SU-DHL-6 (cell line): ENCODE results near the gene LIM2.

Source experiments
- H2AFZ ChIP-seq: fragments of 200-600 bp; sonication (generic); 2 replicates; pipeline ENCODE4 v1.6.1; 2014; ENCODE audit warnings: low read depth, mild to moderate bottlenecking, moderate library complexity, mixed read lengths, antibody characterized with exemption, low read length; ENCODE audit not compliant: severe bottlenecking
- H3F3A ChIP-seq: fragments of 200-600 bp; shearing (Covaris generic); 2 replicates; pipeline ENCODE4 v1.6.0; 2016; ENCODE audit warnings: antibody characterized with exemption, mild to moderate bottlenecking; ENCODE audit not compliant: insufficient read depth
- H3K27ac ChIP-seq: fragments of 200-600 bp; sonication (generic); 2 replicates; pipeline ENCODE4 v1.5.1; 2016; ENCODE audit warnings: low read depth, mild to moderate bottlenecking, low read length, moderate library complexity, mixed read lengths
- H3K27me3 ChIP-seq: fragments of 200-600 bp; sonication (generic), shearing (Covaris generic); 2 replicates; pipeline ENCODE4 v1.6.0; 2014; ENCODE audit warnings: mild to moderate bottlenecking, low read length
- H3K36me3 ChIP-seq: fragments of 200-600 bp; sonication (generic); 2 replicates; pipeline ENCODE4 v1.6.1; 2014; ENCODE audit warnings: mild to moderate bottlenecking, low read length, mixed read lengths
- H3K4me2 ChIP-seq: fragments of 300-600, 200-600 bp; shearing (Covaris generic), sonication (generic); 2 replicates; pipeline ENCODE4 v1.6.0; 2014; ENCODE audit warnings: low read length, low read depth, mild to moderate bottlenecking; ENCODE audit not compliant: poor library complexity, severe bottlenecking
- H3K4me3 ChIP-seq: fragments of 200-600 bp; sonication (generic); 2 replicates; pipeline ENCODE4 v1.5.1; 2014; ENCODE audit warnings: antibody characterized with exemption, low read length, mild to moderate bottlenecking, mixed read lengths; ENCODE audit not compliant: insufficient read depth, poor library complexity, severe bottlenecking
- H3K79me2 ChIP-seq: fragments of 200-600 bp; sonication (generic); 2 replicates; pipeline ENCODE4 v1.6.1; 2014; ENCODE audit warnings: mild to moderate bottlenecking, low read length, moderate library complexity; ENCODE audit not compliant: insufficient read depth
- H3K9ac ChIP-seq: fragments of 200-600 bp; sonication (generic); 2 replicates; pipeline ENCODE4 v1.7.0; 2014; ENCODE audit warnings: mild to moderate bottlenecking, low read length
- H3K9me2 ChIP-seq: fragments of 200-600 bp; sonication (generic); replicated peaks from 2 replicates; pipeline ENCODE4 v1.6.1; 2014; ENCODE audit warnings: low read length; ENCODE audit not compliant: insufficient read depth
- H3K9me3 ChIP-seq: fragments of 200-600 bp; sonication (generic); 2 replicates; pipeline ENCODE4 v1.6.1; 2014; ENCODE audit warnings: low read length, mixed read lengths; ENCODE audit not compliant: insufficient read depth
- H4K20me1 ChIP-seq: fragments of 200-600 bp; sonication (generic); 2 replicates; pipeline ENCODE4 v1.6.1; 2014; ENCODE audit warnings: low read depth, mild to moderate bottlenecking, antibody characterized with exemption, low read length, moderate library complexity, mixed read lengths
- CTCF ChIP-seq: fragments of 200-600 bp; sonication (generic); IDR thresholded peaks from one replicate; pipeline ENCODE4 v1.5.1; 2017; ENCODE audit warnings: antibody characterized with exemption, mild to moderate bottlenecking, low read length, moderate library complexity; ENCODE audit not compliant: insufficient read depth, poor library complexity, severe bottlenecking
- EZH2phosphoT487 ChIP-seq: fragments of 200-600 bp; sonication (generic), shearing (Covaris generic); conservative IDR thresholded peaks from 2 replicates; pipeline ENCODE4 v1.6.1; 2018; ENCODE audit warnings: mild to moderate bottlenecking, antibody characterized with exemption, low read length, moderate library complexity, mixed read lengths

Gene LIM2

DNA sequence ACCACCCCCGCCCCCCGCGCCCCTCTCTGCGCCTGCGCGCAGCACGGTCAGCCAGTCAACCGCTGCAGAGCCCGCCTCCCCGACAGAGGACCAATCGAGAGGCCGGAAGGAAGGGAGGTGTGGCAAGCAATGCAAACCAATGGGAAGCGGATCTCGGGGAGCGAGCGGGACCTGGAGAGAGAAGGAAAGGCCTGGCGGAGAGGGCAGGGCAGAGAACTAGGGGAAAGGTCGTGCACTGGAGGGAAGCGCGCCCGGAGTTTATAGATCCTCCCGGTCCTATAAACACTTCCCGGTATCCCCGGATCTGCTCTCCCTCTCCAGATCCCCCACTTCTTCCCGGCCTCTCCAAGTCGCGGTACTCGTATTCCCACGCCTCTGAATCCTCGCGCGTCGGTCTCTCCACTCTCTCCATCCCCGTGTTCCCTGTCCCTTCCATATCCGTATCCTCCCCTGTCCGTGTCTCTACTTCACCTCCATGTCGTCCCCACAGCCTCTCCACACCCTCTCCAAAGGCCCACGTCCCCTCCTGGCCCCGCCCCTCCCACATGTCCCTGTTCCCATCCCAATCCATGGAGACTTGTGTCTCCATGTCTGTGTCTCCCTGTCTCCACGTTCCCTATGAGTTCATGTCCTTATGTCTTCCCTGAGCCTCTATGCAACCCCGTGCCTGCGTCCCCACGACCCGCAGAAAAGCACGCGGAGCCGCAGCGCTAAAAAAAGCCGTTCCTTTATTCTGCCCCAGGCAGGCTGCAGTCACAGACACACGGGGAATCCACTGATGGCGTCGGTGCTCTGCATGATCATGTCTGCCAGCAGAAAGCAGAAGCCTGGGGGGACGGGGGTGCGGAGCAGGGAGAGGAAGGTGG is 21.2 kb downstream of the LIM2 start:
- Histone ChIP-seq H3K79me2 (peaks cover 19% of the 10 kb centered on the region; the same call in 1 of the 2 replicates), H3K4me3 (peak overlapping the region; percentile 76), H4K20me1 (no peaks in the 10 kb centered on the region), H3K27ac (peak overlapping the region; percentile 79), H3F3A (peaks cover 4% of the 10 kb centered on the region; the same call in 1 of the 2 replicates), H3K36me3 (no peaks in the 10 kb centered on the region), H2AFZ (peak overlapping the region; percentile 57), H3K4me2 (peak overlapping the region; percentile 95), H3K27me3 (no peaks in the 10 kb centered on the region), H3K9me2 (no peaks in the 10 kb centered on the region), H3K9ac (peak overlapping the region; percentile 97), H3K9me3 (no peaks in the 10 kb centered on the region)
- TF ChIP-seq CTCF = no peak
- no peak for TF ChIP-seq EZH2phosphoT487

DNA sequence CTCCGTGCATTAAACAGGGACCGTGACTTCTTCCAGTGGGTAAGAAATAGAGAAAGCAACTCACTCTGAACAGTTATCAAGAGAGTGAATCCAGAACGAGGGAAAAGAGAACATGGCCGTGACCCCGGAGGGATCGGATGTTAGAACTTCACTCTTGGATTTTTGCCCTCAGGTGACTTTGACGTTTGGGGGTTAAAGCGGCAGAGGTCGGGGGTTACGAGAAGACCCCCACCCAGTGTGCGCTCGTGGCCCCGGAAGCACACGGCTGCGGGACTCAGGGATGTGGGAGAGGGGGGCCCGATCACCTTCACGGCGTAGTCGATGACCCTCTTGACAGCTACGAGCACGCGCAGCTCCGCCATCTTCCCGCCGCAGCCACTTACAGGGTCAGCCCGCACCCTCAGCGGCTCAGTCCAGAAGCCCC is 21.8 kb downstream of the LIM2 start, which contains the start of gene ETFB:
Gene ETFB, minus strand, starts transcription at position 424 of the 424 bp plus-strand sequence. Its CDS starts 62 bp downstream, at position 362.
- Histone ChIP-seq H3K79me2 (peaks cover 19% of the 10 kb centered on the region; the same call in 1 of the 2 replicates), H3K36me3 (no peaks in the 10 kb centered on the region), H3K9me3 (no peaks in the 10 kb centered on the region), H2AFZ (peak within 1 kb of the TSS; percentile 93), H3K4me3 (peak within 1 kb of the TSS; percentile 76), H3F3A (peaks cover 4% of the 10 kb centered on the region; the same call in 1 of the 2 replicates), H3K27me3 (no peaks in the 10 kb centered on the region), H3K4me2 (peak within 1 kb of the TSS; percentile 95), H3K9ac (peak within 1 kb of the TSS; percentile 97), H3K9me2 (no peaks in the 10 kb centered on the region), H3K27ac (peak within 1 kb of the TSS; percentile 79), H4K20me1 (no peaks in the 10 kb centered on the region)
- no peak for TF ChIP-seq CTCF
- no peak for TF ChIP-seq EZH2phosphoT487

DNA sequence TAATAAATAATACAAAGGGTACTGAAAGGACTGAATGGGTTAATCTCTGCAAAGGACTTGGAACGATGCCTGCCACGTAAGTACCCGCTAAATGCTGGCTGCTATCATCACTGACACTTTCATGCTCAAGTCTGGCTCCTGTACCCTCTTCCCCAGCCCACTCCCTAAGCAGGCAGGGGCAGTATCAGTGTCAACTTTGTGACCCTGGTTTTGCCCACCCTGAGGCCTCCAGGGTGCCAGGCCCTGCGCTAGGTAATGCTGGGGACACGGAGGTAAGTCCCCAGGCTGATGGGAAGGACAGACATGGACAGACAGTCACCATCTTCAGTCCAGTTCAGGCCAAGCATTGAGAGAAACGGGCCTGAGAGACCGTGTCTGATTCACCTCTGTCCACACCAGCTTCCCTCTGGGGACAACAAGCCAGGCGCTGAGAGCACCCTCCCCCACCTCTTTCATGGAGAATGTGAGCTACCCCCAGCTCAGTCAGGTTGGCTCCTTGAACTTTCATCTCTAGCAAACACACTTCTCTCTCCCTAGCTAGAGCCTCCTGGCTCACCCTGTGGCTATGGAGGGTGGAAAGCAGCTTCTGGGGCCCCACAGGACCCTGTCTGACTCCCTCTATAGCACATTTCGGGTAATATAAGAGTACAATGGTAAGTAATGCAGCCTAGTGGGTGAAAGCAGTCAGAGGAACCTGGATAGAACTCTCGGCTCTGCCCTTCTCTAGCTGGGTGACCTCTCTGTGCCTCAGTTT is 22.4 kb downstream of the LIM2 start:
- Histone ChIP-seq H3K27me3 (no peaks in the 10 kb centered on the region), H3K9me3 (no peaks in the 10 kb centered on the region), H3K79me2 (peaks cover 19% of the 10 kb centered on the region; the same call in 1 of the 2 replicates), H3K27ac (peak overlapping the region; percentile 70), H2AFZ (peak overlapping the region; percentile 93), H4K20me1 (no peaks in the 10 kb centered on the region), H3K36me3 (no peaks in the 10 kb centered on the region), H3K4me3 (peak overlapping the region; percentile 76), H3K9me2 (no peaks in the 10 kb centered on the region), H3F3A (peaks cover 4% of the 10 kb centered on the region; the same call in 1 of the 2 replicates), H3K4me2 (peak overlapping the region; percentile 95), H3K9ac (peak overlapping the region; percentile 97)
- no peak for TF ChIP-seq CTCF
- no peak for TF ChIP-seq EZH2phosphoT487
